GM23338 (cell line): ENCODE data around the gene SCAMP5. TPM values are rescaled to one million over a fixed set of nuclear protein-coding genes. Genes with fewer than 3 reads are reported as not detected.

Experiments used
- ATAC-seq: fragments of 200-7000 bp; cut with Tn5 transposase; 3 replicates; pipeline ENCODE4 v1.9.1; 2020
- DNase-seq: peaks from one replicate; pipeline ENCODE4 v3.0.0-alpha.2; 2015; ENCODE audit warnings: low spot score
- H2AFZ ChIP-seq: fragments of 200-600 bp; sonication (generic); 2 replicates; pipeline ENCODE4 v1.8.0; 2016; ENCODE audit warnings: antibody characterized with exemption, mild to moderate bottlenecking, moderate library complexity
- H3F3A ChIP-seq: fragments of 200-600 bp; sonication (generic); replicated peaks from 2 replicates; pipeline ENCODE4 v1.8.0; 2017; ENCODE audit warnings: antibody characterized with exemption, mixed run types, low read depth
- H3K27ac ChIP-seq: fragments of 200-600 bp; sonication (generic); 2 replicates; pipeline ENCODE4 v1.6.1; 2016; ENCODE audit warnings: low read depth
- H3K27me3 ChIP-seq: fragments of 200-600 bp; sonication (generic); 2 replicates; pipeline ENCODE4 v1.8.0; 2016; ENCODE audit warnings: mild to moderate bottlenecking, mixed run types, moderate library complexity; ENCODE audit not compliant: insufficient read depth
- H3K36me3 ChIP-seq: fragments of 200-600 bp; sonication (generic); 2 replicates; pipeline ENCODE4 v1.8.0; 2016; ENCODE audit warnings: mild to moderate bottlenecking; ENCODE audit not compliant: insufficient read depth
- H3K4me1 ChIP-seq: fragments of 200-600 bp; sonication (generic); 2 replicates; pipeline ENCODE4 v1.8.0; 2016; ENCODE audit warnings: mild to moderate bottlenecking, moderate library complexity; ENCODE audit not compliant: insufficient read depth
- H3K4me2 ChIP-seq: fragments of 200-600 bp; sonication (generic); 2 replicates; pipeline ENCODE4 v1.7.1; 2017; ENCODE audit warnings: mixed run types
- H3K4me3 ChIP-seq: fragments of 200-600 bp; sonication (generic); 2 replicates; pipeline ENCODE4 v1.6.1; 2016; ENCODE audit warnings: mixed run types
- H3K79me2 ChIP-seq: fragments of 200-600 bp; sonication (generic); replicated peaks from 2 replicates; pipeline ENCODE4 v1.8.0; 2017; ENCODE audit warnings: mild to moderate bottlenecking; ENCODE audit not compliant: insufficient read depth
- H3K9me2 ChIP-seq: fragments of 200-600 bp; sonication (generic); 2 replicates; pipeline ENCODE4 v1.8.0; 2017; ENCODE audit not compliant: insufficient read depth
- H4K20me1 ChIP-seq: fragments of 200-600 bp; sonication (generic); replicated peaks from 2 replicates; pipeline ENCODE4 v1.8.0; 2017; ENCODE audit warnings: mild to moderate bottlenecking; ENCODE audit not compliant: insufficient read depth
- H3K27ac Mint-ChIP-seq: 2 replicates; pipeline ENCODE4 v1.8.0; 2020; ENCODE audit warnings: inconsistent platforms, mild to moderate bottlenecking, moderate library complexity, mixed read lengths
- H3K27me3 Mint-ChIP-seq: 3 replicates; pipeline ENCODE4 v1.8.0; 2022; ENCODE audit warnings: low read depth, mild to moderate bottlenecking, moderate library complexity, mixed read lengths, inconsistent platforms; ENCODE audit not compliant: insufficient read depth, poor library complexity
- H3K36me3 Mint-ChIP-seq: 3 replicates; pipeline ENCODE4 v1.8.0; 2021; ENCODE audit warnings: low read depth, mild to moderate bottlenecking, inconsistent platforms, moderate library complexity, mixed read lengths
- H3K4me1 Mint-ChIP-seq: 3 replicates; pipeline ENCODE4 v1.8.0; 2020; ENCODE audit warnings: mild to moderate bottlenecking, inconsistent platforms, mixed read lengths
- H3K4me3 Mint-ChIP-seq: 3 replicates; pipeline ENCODE4 v1.8.0; 2021; ENCODE audit warnings: moderate library complexity, mild to moderate bottlenecking, inconsistent platforms, mixed read lengths
- H3K9me3 Mint-ChIP-seq: 3 replicates; pipeline ENCODE4 v1.8.0; 2020; ENCODE audit warnings: moderate library complexity, mild to moderate bottlenecking, inconsistent platforms, mixed read lengths
- CREB1 ChIP-seq: fragments of 250-450 bp; sonication (Bioruptor Pico); IDR thresholded peaks from 2 replicates; pipeline ENCODE4 v1.5.0; 2020; ENCODE audit warnings: low read depth, mild to moderate bottlenecking, moderate library complexity
- CTCF ChIP-seq, 2 experiments: fragments of 200-600 bp in 1 of 2; sonication (generic) in 1 of 2; conservative IDR thresholded peaks; 2 replicates each; pipeline versions ENCODE4 v1.5.1 to v1.6.1; 2016 to 2017; ENCODE audit warnings: antibody characterized with exemption in 2 of 2, low read depth in 2 of 2, mild to moderate bottlenecking in 2 of 2, moderate library complexity in 1 of 2
- ETS1 ChIP-seq: IDR thresholded peaks from 2 replicates; pipeline ENCODE4 v1.6.1; 2016; ENCODE audit warnings: antibody characterized with exemption
- EZH2 ChIP-seq: fragments of 200-600 bp; sonication (generic); IDR thresholded peaks from one replicate; pipeline ENCODE4 v1.8.0; 2017; ENCODE audit warnings: antibody characterized with exemption, mild to moderate bottlenecking, low read depth; ENCODE audit not compliant: unreplicated experiment
- EZH2phosphoT487 ChIP-seq: fragments of 200-600 bp; sonication (generic); IDR thresholded peaks from one replicate; pipeline ENCODE4 v1.8.1; 2018; ENCODE audit warnings: antibody characterized with exemption; ENCODE audit not compliant: unreplicated experiment
- JUNB ChIP-seq: IDR thresholded peaks from one replicate; pipeline ENCODE4 v1.6.1; 2016; ENCODE audit warnings: antibody characterized with exemption; ENCODE audit not compliant: unreplicated experiment
- NANOG ChIP-seq: IDR thresholded peaks from 2 replicates; pipeline ENCODE4 v1.6.1; 2016; ENCODE audit warnings: antibody characterized with exemption, borderline replicate concordance
- POLR2AphosphoS5 ChIP-seq: IDR thresholded peaks from 2 replicates; pipeline ENCODE4 v1.6.1; 2016; ENCODE audit warnings: antibody characterized with exemption, low read depth
- REST ChIP-seq: IDR thresholded peaks from one replicate; pipeline ENCODE4 v1.6.1; 2018; ENCODE audit warnings: antibody characterized with exemption; ENCODE audit not compliant: unreplicated experiment
- STAT1 ChIP-seq: IDR thresholded peaks from one replicate; pipeline ENCODE4 v1.6.1; 2016; ENCODE audit warnings: antibody characterized with exemption; ENCODE audit not compliant: unreplicated experiment
- ZNF114 ChIP-seq: fragments of 250-450 bp; sonication (Bioruptor Pico); IDR thresholded peaks from 2 replicates; pipeline ENCODE4 v1.5.0; 2020; ENCODE audit warnings: mild to moderate bottlenecking, moderate library complexity
- ZNF331 ChIP-seq: fragments of 250-450 bp; sonication (Bioruptor Pico); IDR thresholded peaks from 2 replicates; pipeline ENCODE4 v1.5.0; 2020; ENCODE audit warnings: low read depth, mild to moderate bottlenecking, moderate library complexity
- ZNF462 ChIP-seq: fragments of 250-450 bp; sonication (Bioruptor Pico); IDR thresholded peaks from 2 replicates; pipeline ENCODE4 v1.5.0; 2020; ENCODE audit warnings: mild to moderate bottlenecking, moderate library complexity
- polyA plus RNA-seq: library from polyadenylated mRNA; unstranded; fragments of >200 nt; fragmentation: Nextera tagmentation; extraction: Ambion mirVana; gene quantifications from 2 replicates; pipeline ENCODE4 v1.2.1, GENCODE V29; 2016
- total RNA-seq: library from RNA; depleted of rRNA; stranded (reverse); fragments of >200 nt; shearing (Covaris generic); gene quantifications from 2 replicates; pipeline ENCODE4 v1.2.3, GENCODE V29; 2014

SCAMP5 gene
- total and polyA plus RNA-seq, 2 experiments from 2014 or later = 12.8 to 43.3 TPM

- peaks cover 42% of the 10 kb centered on the region for H3K27me3 ChIP-seq
- Mint-ChIP-seq H3K36me3 (no peaks in the 10 kb centered on the region), H3K9me3 (no peaks in the 10 kb centered on the region), H3K4me1 (peaks cover 28% of the 10 kb centered on the region), H3K4me3 (no peak overlapping the region), H3K27me3 (peaks cover 33% of the 10 kb centered on the region), H3K27ac (no peak overlapping the region)
- peaks cover 9% of the 10 kb centered on the region; the same call in 1 of the 2 replicates for H3F3A ChIP-seq
- no peak overlapping the region for H3K4me3 ChIP-seq
- H3K27ac ChIP-seq = no peak overlapping the region
- H3K36me3 ChIP-seq = no peaks in the 10 kb centered on the region
- peaks cover 19% of the 10 kb centered on the region; the same call in 1 of the 2 replicates for H3K4me1 ChIP-seq
- TF ChIP-seq EZH2phosphoT487 = no peak
- no peak for TF ChIP-seq REST
- TF ChIP-seq NANOG = no peak
- TF ChIP-seq JUNB = no peak
- TF ChIP-seq EZH2 = no peak
- TF ChIP-seq ZNF114 (CRISPR knock-in tag) = no peak
- TF ChIP-seq ETS1 = no peak
- TF ChIP-seq CREB1 (CRISPR knock-in tag) = no peak
- no peak for TF ChIP-seq CTCF (conservative IDR thresholded peaks at IDR 0.05; ENCODE audit: low read depth in 2 of 2)
- no peak for TF ChIP-seq ZNF331 (CRISPR knock-in tag)
- no peak for TF ChIP-seq STAT1
- no peak for TF ChIP-seq ZNF462 (CRISPR knock-in tag)
- no peak for TF ChIP-seq POLR2AphosphoS5
- H4K20me1 ChIP-seq = no peaks in the 10 kb centered on the region
- no peaks in the 10 kb centered on the region for H3K9me2 ChIP-seq
- no peak overlapping the region for H2AFZ ChIP-seq
- ATAC-seq = no peak
- no peaks in the 10 kb centered on the region for H3K79me2 ChIP-seq
- H3K4me2 ChIP-seq = no peak overlapping the region
- no peak for DNase-seq
Observed at GRCh38 chr15:74962219-74962618, 33.1 kb upstream of the SCAMP5 start.
